Measurements from ENCODE around the gene FGB.

DNA sequence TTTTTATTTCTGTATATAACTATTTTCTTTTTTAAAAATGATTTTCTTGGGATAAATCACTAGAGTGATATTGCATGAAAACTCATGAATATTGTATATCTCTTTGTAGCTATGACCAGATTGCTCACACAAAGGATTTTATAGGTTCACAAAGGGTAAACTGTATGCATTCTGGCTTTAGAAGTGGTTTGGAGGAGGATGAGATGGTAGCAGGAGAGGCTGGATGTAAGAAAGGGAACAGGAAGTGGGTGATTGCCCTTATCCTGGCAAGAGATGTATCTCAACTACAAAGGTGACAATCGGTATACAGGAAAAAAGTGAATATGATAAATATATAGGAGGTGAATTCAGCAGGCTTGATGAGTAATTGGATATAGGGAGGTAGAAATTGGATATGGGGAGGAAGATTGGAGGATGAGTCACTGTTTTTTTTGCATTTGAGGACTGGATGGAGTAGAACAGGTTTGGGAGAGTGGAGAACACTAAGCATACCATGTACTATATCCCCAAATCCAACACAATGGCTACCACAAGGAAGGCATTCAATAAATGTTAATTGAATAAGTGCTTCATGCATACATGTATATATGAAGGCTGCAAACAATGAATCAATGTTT, 39.7 kb downstream of the FGB start:
- TF ChIP-seq, protein P1, sequence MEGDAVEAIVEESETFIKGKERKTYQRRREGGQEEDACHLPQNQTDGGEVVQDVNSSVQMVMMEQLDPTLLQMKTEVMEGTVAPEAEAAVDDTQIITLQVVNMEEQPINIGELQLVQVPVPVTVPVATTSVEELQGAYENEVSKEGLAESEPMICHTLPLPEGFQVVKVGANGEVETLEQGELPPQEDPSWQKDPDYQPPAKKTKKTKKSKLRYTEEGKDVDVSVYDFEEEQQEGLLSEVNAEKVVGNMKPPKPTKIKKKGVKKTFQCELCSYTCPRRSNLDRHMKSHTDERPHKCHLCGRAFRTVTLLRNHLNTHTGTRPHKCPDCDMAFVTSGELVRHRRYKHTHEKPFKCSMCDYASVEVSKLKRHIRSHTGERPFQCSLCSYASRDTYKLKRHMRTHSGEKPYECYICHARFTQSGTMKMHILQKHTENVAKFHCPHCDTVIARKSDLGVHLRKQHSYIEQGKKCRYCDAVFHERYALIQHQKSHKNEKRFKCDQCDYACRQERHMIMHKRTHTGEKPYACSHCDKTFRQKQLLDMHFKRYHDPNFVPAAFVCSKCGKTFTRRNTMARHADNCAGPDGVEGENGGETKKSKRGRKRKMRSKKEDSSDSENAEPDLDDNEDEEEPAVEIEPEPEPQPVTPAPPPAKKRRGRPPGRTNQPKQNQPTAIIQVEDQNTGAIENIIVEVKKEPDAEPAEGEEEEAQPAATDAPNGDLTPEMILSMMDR (IDR thresholded peaks at IDR 0.05), result no peak
- TF ChIP-seq EP300 (IDR thresholded peaks at IDR 0.05), result no peak
- TF ChIP-seq, protein P2, sequence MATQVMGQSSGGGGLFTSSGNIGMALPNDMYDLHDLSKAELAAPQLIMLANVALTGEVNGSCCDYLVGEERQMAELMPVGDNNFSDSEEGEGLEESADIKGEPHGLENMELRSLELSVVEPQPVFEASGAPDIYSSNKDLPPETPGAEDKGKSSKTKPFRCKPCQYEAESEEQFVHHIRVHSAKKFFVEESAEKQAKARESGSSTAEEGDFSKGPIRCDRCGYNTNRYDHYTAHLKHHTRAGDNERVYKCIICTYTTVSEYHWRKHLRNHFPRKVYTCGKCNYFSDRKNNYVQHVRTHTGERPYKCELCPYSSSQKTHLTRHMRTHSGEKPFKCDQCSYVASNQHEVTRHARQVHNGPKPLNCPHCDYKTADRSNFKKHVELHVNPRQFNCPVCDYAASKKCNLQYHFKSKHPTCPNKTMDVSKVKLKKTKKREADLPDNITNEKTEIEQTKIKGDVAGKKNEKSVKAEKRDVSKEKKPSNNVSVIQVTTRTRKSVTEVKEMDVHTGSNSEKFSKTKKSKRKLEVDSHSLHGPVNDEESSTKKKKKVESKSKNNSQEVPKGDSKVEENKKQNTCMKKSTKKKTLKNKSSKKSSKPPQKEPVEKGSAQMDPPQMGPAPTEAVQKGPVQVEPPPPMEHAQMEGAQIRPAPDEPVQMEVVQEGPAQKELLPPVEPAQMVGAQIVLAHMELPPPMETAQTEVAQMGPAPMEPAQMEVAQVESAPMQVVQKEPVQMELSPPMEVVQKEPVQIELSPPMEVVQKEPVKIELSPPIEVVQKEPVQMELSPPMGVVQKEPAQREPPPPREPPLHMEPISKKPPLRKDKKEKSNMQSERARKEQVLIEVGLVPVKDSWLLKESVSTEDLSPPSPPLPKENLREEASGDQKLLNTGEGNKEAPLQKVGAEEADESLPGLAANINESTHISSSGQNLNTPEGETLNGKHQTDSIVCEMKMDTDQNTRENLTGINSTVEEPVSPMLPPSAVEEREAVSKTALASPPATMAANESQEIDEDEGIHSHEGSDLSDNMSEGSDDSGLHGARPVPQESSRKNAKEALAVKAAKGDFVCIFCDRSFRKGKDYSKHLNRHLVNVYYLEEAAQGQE (IDR thresholded peaks at IDR 0.05), result no peak
- no peak for TF ChIP-seq POLR2A (IDR thresholded peaks at IDR 0.05; ENCODE audit: low read length)
- TF ChIP-seq RCOR1 (IDR thresholded peaks at IDR 0.05; ENCODE audit: low read depth, low read length), result no peak

Data from A549 (cell line).